ENCODE results near the gene ZBP1.

ZBP1 gene

GRCh38 chr20:57603120-57603519 lies 17.1 kb downstream of the ZBP1 start:
- no peak for DNase-seq (ENCODE audit: low read depth, low spot score)
- Histone ChIP-seq H3K27ac (no peak overlapping the region), H3K4me3 (no peak overlapping the region), H3K9me3 (ENCODE audit: low read depth, low read length) (no peaks in the 10 kb centered on the region), H3K9ac (ENCODE audit: insufficient read length) (no peak overlapping the region), H3K36me3 (ENCODE audit: insufficient read depth, low read length) (no peaks in the 10 kb centered on the region)
- TF ChIP-seq EZH2 (IDR thresholded peaks at IDR 0.05), result no peak
- TF ChIP-seq POLR2AphosphoS5 (IDR thresholded peaks at IDR 0.05; ENCODE audit: borderline replicate concordance, low read depth, low read length), result no peak
- no peak for TF ChIP-seq FOXP2 (optimal IDR thresholded peaks at IDR 0.05; ENCODE audit: control extremely low read depth, extremely low read length, insufficient read depth)

GRCh38 chr20:57601737-57602136 lies 18.5 kb downstream of the ZBP1 start:
- Histone ChIP-seq H3K9ac (ENCODE audit: insufficient read length) (no peak overlapping the region), H3K4me3 (no peak overlapping the region), H3K9me3 (ENCODE audit: low read depth, low read length) (no peaks in the 10 kb centered on the region), H3K36me3 (ENCODE audit: insufficient read depth, low read length) (no peaks in the 10 kb centered on the region), H3K27ac (no peak overlapping the region)
- DNase-seq (ENCODE audit: low read depth, low spot score), result no peak
- TF ChIP-seq EZH2 (IDR thresholded peaks at IDR 0.05) (no peak), FOXP2 (optimal IDR thresholded peaks at IDR 0.05; ENCODE audit: control extremely low read depth, extremely low read length, insufficient read depth) (no peak), POLR2AphosphoS5 (IDR thresholded peaks at IDR 0.05; ENCODE audit: borderline replicate concordance, low read depth, low read length) (no peak)

GRCh38 chr20:57601211-57601570 lies 19.0 kb downstream of the ZBP1 start:
- Histone ChIP-seq H3K9me3 (ENCODE audit: low read depth, low read length) (no peaks in the 10 kb centered on the region), H3K36me3 (ENCODE audit: insufficient read depth, low read length) (no peaks in the 10 kb centered on the region), H3K9ac (ENCODE audit: insufficient read length) (no peak overlapping the region), H3K4me3 (no peak overlapping the region), H3K27ac (no peak overlapping the region)
- no peak for TF ChIP-seq FOXP2 (optimal IDR thresholded peaks at IDR 0.05; ENCODE audit: control extremely low read depth, extremely low read length, insufficient read depth)
- TF ChIP-seq POLR2AphosphoS5 (IDR thresholded peaks at IDR 0.05; ENCODE audit: borderline replicate concordance, low read depth, low read length), result no peak
- TF ChIP-seq EZH2 (IDR thresholded peaks at IDR 0.05), result no peak
- DNase-seq (ENCODE audit: low read depth, low spot score), result no peak

GRCh38 chr20:57600320-57601210 lies 19.7 kb downstream of the ZBP1 start:
- H3K4me3 ChIP-seq, result no peak overlapping the region
- H3K9me3 ChIP-seq (ENCODE audit: low read depth, low read length), result no peaks in the 10 kb centered on the region
- no peaks in the 10 kb centered on the region for H3K36me3 ChIP-seq (ENCODE audit: insufficient read depth, low read length)
- no peak for DNase-seq (ENCODE audit: low read depth, low spot score)
- TF ChIP-seq FOXP2 (optimal IDR thresholded peaks at IDR 0.05; ENCODE audit: control extremely low read depth, extremely low read length, insufficient read depth) (no peak), EZH2 (IDR thresholded peaks at IDR 0.05) (no peak), POLR2AphosphoS5 (IDR thresholded peaks at IDR 0.05; ENCODE audit: borderline replicate concordance, low read depth, low read length) (no peak)
- no peak overlapping the region for H3K9ac ChIP-seq (ENCODE audit: insufficient read length)
- H3K27ac ChIP-seq, result no peak overlapping the region

GRCh38 chr20:57598491-57598890 lies 21.7 kb downstream of the ZBP1 start:
- no peak for TF ChIP-seq FOXP2 (optimal IDR thresholded peaks at IDR 0.05; ENCODE audit: control extremely low read depth, extremely low read length, insufficient read depth)
- no peak for TF ChIP-seq EZH2 (IDR thresholded peaks at IDR 0.05)
- TF ChIP-seq POLR2AphosphoS5 (IDR thresholded peaks at IDR 0.05; ENCODE audit: borderline replicate concordance, low read depth, low read length), result no peak
- DNase-seq (ENCODE audit: low read depth, low spot score), result no peak
- Histone ChIP-seq H3K36me3 (ENCODE audit: insufficient read depth, low read length) (no peaks in the 10 kb centered on the region), H3K27ac (no peak overlapping the region), H3K4me3 (no peak overlapping the region), H3K9ac (ENCODE audit: insufficient read length) (no peak overlapping the region), H3K9me3 (ENCODE audit: low read depth, low read length) (no peaks in the 10 kb centered on the region)

GRCh38 chr20:57598060-57598459 lies 22.2 kb downstream of the ZBP1 start:
- H3K27ac ChIP-seq, result no peak overlapping the region
- no peaks in the 10 kb centered on the region for H3K9me3 ChIP-seq (ENCODE audit: low read depth, low read length)
- H3K36me3 ChIP-seq (ENCODE audit: insufficient read depth, low read length), result no peaks in the 10 kb centered on the region
- no peak overlapping the region for H3K9ac ChIP-seq (ENCODE audit: insufficient read length)
- TF ChIP-seq EZH2 (IDR thresholded peaks at IDR 0.05), result no peak
- no peak for TF ChIP-seq FOXP2 (optimal IDR thresholded peaks at IDR 0.05; ENCODE audit: control extremely low read depth, extremely low read length, insufficient read depth)
- no peak for TF ChIP-seq POLR2AphosphoS5 (IDR thresholded peaks at IDR 0.05; ENCODE audit: borderline replicate concordance, low read depth, low read length)
- no peak overlapping the region for H3K4me3 ChIP-seq
- DNase-seq (ENCODE audit: low read depth, low spot score), result no peak

- Histone ChIP-seq H3K9me3 (ENCODE audit: low read depth, low read length) (no peaks in the 10 kb centered on the region), H3K4me3 (no peak overlapping the region), H3K36me3 (ENCODE audit: insufficient read depth, low read length) (no peaks in the 10 kb centered on the region), H3K9ac (ENCODE audit: insufficient read length) (no peak overlapping the region), H3K27ac (no peak overlapping the region)
- TF ChIP-seq EZH2 (IDR thresholded peaks at IDR 0.05) (no peak), FOXP2 (optimal IDR thresholded peaks at IDR 0.05; ENCODE audit: control extremely low read depth, extremely low read length, insufficient read depth) (no peak), POLR2AphosphoS5 (IDR thresholded peaks at IDR 0.05; ENCODE audit: borderline replicate concordance, low read depth, low read length) (no peak)
- no peak for DNase-seq (ENCODE audit: low read depth, low spot score)
These were observed 23.0 kb downstream of the ZBP1 start for GRCh38 chr20:57596998-57597939.

- Histone ChIP-seq H3K36me3 (ENCODE audit: insufficient read depth, low read length) (no peaks in the 10 kb centered on the region), H3K9ac (ENCODE audit: insufficient read length) (no peak overlapping the region), H3K27ac (no peak overlapping the region), H3K9me3 (ENCODE audit: low read depth, low read length) (no peaks in the 10 kb centered on the region), H3K4me3 (no peak overlapping the region)
- TF ChIP-seq FOXP2 (optimal IDR thresholded peaks at IDR 0.05; ENCODE audit: control extremely low read depth, extremely low read length, insufficient read depth), result no peak
- no peak for TF ChIP-seq EZH2 (IDR thresholded peaks at IDR 0.05)
- no peak for TF ChIP-seq POLR2AphosphoS5 (IDR thresholded peaks at IDR 0.05; ENCODE audit: borderline replicate concordance, low read depth, low read length)
- no peak for DNase-seq (ENCODE audit: low read depth, low spot score)
These were observed 23.9 kb downstream of the ZBP1 start for GRCh38 chr20:57596358-57596757.

All from SK-N-MC (cell line).